ENCODE results near the gene C11orf86.
A peak's percentile ranks its signal among the peaks of the same experiment; 100 is the strongest.
"Not testable (repeated sequence)": the region's sequence is repeated elsewhere in the genome, so short reads cannot be mapped to it uniquely, and the experiment has no call there.

C11orf86 gene

GRCh38 chr11:66974724-66975404 lies at the start of gene C11orf86:
Gene C11orf86 (plus strand): TSS chr11:66975304. CDS start chr11:66975363, 59 bp downstream.
- FAIRE-seq = no peak
- no peak for DNase-seq (ENCODE audit: low spot score)

GRCh38 chr11:66929753-66930152 lies 45.4 kb upstream of the C11orf86 start:
- DNase-seq (ENCODE audit: low spot score) = no peak
- FAIRE-seq = no peak

GRCh38 chr11:66932543-66932942 lies 42.6 kb upstream of the C11orf86 start:
- FAIRE-seq (no peak), DNase-seq (ENCODE audit: low spot score) (no peak)

GRCh38 chr11:66933531-66933930 lies 41.6 kb upstream of the C11orf86 start:
- FAIRE-seq (no peak), DNase-seq (ENCODE audit: low spot score) (peak; percentile 26)

GRCh38 chr11:66934950-66935779 lies 39.9 kb upstream of the C11orf86 start:
- FAIRE-seq (no peak), DNase-seq (ENCODE audit: low spot score) (no peak)

- no peak for FAIRE-seq
Observed at GRCh38 chr11:66936311-66936711, 38.8 kb upstream of the C11orf86 start.

GRCh38 chr11:66937193-66937733 lies 37.8 kb upstream of the C11orf86 start:
- FAIRE-seq (no peak), DNase-seq (ENCODE audit: low spot score) (no peak)

More at GRCh38 chr11:66936311-66936711, 38.8 kb upstream of the C11orf86 start:
- no peak for DNase-seq (ENCODE audit: low spot score)

- no peak for DNase-seq (ENCODE audit: low spot score)
- FAIRE-seq = no peak
Observed at GRCh38 chr11:66938582-66939135, 36.4 kb upstream of the C11orf86 start.

- DNase-seq (ENCODE audit: low spot score) = peak; percentile 79
- peak; percentile 30 for FAIRE-seq
Observed at GRCh38 chr11:66950112-66950535, 25.0 kb upstream of the C11orf86 start.

- DNase-seq (ENCODE audit: low spot score) (no peak), FAIRE-seq (no peak)
Observed at GRCh38 chr11:66951135-66951534, 24.0 kb upstream of the C11orf86 start.

- no peak for FAIRE-seq
- no peak for DNase-seq (ENCODE audit: low spot score)
Observed at GRCh38 chr11:66951927-66952337, 23.2 kb upstream of the C11orf86 start.

GRCh38 chr11:66953081-66953833 lies 21.8 kb upstream of the C11orf86 start:
- FAIRE-seq (no peak), DNase-seq (ENCODE audit: low spot score) (no peak)

GRCh38 chr11:66956689-66957290 lies 18.3 kb upstream of the C11orf86 start:
- DNase-seq (ENCODE audit: low spot score) (no peak), FAIRE-seq (no peak)

- DNase-seq (ENCODE audit: low spot score) (peak; percentile 83), FAIRE-seq (peak; percentile 83)
Observed at GRCh38 chr11:66957971-66958231, 17.2 kb upstream of the C11orf86 start.

- DNase-seq (ENCODE audit: low spot score) (peak; percentile 99), FAIRE-seq (no peak)
Observed at GRCh38 chr11:66958232-66958955, 16.7 kb upstream of the C11orf86 start, which contains the start of gene PC. Gene PC (minus strand): TSS chr11:66958383. CDS start chr11:66872159, 86,224 bp downstream.

- no peak for DNase-seq (ENCODE audit: low spot score)
- FAIRE-seq = no peak
Observed at GRCh38 chr11:66958956-66959274, 16.2 kb upstream of the C11orf86 start.

GRCh38 chr11:66961691-66962213 lies 13.4 kb upstream of the C11orf86 start:
- not testable (repeated sequence) for FAIRE-seq; DNase-seq (ENCODE audit: low spot score)

GRCh38 chr11:66962247-66962646 lies 12.9 kb upstream of the C11orf86 start:
- DNase-seq (ENCODE audit: low spot score) = no peak
- FAIRE-seq = no peak

- no peak for DNase-seq (ENCODE audit: low spot score)
- no peak for FAIRE-seq
Observed at GRCh38 chr11:66962801-66963200, 12.3 kb upstream of the C11orf86 start.

GRCh38 chr11:66964495-66964894 lies 10.6 kb upstream of the C11orf86 start:
- no peak for DNase-seq (ENCODE audit: low spot score)
- FAIRE-seq = no peak
